ENCODE measurements around the gene SMIM44.
A peak's percentile ranks its signal among the peaks of the same experiment; 100 is the strongest.

The SMIM44 gene

DNA sequence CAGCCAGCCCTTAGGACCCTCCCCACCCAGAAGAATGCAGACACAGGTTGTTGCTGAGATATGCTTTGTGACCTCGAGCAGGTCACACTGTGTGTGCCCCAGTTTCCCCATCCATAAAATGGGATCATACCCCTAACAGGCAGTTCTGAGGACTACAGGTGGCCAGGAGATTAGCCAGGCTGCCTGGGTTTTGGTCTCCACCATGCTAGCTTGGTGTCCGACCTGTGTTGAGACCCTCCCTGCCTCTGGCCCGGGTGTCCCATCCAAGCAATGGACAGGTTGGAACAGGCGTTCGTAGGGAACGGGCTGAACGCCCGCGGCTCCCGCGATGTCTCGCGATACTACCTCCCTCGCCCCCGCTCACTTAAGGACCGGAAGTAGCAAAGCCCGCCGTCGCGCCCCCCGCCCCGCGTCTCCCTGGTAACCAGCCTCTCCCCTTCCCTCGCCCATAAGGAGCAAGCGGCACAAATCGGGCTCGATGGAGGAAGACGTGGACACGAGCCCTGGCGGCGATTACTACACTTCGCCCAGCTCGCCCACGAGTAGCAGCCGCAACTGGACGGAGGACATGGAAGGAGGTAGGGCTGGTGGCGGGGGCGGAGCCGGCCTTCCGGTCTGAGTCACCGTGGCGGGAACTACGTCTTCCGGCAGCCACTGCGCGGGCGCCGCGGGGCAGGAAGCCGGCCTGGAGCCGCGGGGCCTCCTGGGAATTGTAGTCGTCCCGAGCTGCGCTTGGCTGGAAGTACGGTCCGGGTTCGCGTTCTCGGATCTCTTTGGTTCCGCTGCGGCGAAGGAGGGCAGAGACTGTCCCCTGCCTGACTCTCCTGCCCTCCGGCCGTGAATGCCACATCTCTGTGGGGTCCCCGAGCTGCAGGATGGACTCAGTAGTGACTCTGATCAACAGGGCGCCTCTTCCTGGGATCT, 48.3 kb downstream of the SMIM44 start:
- peak; percentile 60 for DNase-seq (ENCODE audit: low read depth)

- no peak for DNase-seq (ENCODE audit: low read depth)
Measured at GRCh38 chr19:3433805-3434540, 49.3 kb downstream of the SMIM44 start.

- DNase-seq (ENCODE audit: low read depth), result no peak
Measured at GRCh38 chr19:3433313-3433712, 49.9 kb downstream of the SMIM44 start.
